HG03025 (cell line): ENCODE results near the gene GMNN.

Experiments used
- ATAC-seq: cut with Tn5 transposase; IDR thresholded peaks from one replicate; pipeline ENCODE4 v1.9.1; 2021; ENCODE audit warnings: mild to moderate bottlenecking, moderate library complexity; ENCODE audit not compliant: unreplicated experiment, low FRiP score

GMNN gene

DNA sequence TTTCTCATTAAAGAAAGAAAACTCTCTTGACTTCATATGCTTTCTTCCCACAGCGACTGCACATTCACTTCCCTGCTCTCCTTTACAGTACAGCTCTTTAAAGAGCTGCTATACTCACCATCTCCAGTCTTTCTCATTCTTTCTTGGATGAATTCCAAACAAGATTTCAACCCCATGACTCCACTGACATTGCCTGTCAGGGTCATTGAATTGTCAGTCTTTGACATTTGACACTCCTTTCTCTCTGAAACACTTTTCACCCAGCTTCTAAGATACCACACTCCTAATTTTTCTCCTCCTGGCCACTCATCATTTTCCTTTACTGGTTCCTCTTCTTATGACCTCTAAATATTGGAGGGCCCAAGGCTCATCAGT, 24.8 kb downstream of the GMNN start:
- ATAC-seq: no peak

DNA sequence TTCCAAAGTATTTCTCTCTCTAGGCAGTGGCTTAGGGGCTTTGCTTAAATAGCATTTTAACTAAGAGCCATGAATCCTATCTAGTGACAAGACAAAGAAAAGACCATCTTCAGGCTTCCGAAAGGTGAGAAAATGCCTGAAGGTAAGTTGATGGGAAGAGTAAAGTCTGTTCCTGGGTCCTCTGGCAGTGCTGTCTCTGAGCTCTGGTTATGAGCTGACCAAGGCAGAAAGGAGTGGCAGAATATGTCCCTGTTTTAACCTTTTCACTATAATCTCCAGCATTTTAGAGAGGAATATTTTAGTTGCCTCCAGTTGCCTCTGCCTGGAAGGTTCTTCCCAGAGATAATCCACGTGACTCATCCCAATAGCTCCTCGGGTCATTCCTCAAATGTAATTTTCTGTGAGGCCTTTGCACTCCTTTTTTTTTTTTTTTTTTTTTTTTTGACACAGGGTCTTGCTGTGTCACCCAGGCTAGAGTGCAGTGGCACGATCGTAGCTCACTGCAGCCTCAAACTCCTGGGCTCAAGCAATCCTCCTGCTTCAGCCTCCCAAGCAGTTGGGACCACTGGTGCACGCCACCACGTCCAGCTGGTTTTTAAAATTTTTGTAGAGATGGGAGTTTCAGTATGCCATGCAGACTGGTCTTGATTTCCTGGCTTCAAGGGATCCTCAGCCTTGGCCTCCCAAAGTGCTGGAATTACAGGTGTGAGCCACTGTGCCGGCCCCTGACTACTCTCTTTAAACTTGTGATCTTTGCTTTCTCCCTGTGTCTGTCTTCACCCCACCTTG, 27.7 kb downstream of the GMNN start:
- no peak for ATAC-seq

DNA sequence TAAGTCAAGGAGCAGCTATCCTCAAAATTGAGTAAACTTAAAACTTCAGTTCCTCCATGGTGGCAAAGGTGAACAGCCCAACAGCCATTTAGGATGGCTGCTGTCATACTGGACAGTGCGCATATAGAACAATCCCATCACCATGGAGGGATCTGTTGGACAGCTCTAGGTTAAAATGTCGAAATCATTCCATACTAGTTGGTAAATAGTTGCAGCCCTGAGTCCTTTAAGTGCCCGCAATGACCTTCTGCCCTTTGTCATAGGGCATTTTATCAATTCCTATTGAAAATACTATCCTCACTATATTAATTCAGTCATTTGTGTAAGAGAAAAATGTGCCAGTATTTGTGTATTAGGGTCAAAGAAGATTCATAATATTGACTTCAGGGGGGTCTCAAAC, 32.8 kb downstream of the GMNN start:
- ATAC-seq: no peak

GRCh38 chr6:24809728-24810127, 35.0 kb downstream of the GMNN start:
- ATAC-seq: no peak

DNA sequence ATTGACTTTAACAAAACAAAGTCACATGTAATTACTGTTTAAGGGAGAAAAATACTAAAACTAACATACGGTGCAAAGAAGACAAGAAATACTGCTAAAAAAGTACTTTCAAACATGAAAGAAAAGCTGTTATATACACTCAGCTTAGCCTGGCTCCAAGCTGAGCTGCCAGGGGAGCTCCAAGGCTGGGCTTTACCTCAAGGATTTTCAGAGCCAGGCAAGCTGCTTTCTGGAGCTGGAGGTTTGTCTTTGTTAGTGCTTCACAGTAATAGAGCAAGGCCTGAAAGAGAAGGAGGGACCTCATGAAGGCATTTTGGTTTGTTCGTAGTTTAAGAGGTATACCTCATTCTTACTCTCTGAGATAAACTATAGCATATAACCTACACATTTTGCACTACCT, 43.6 kb downstream of the GMNN start:
- no peak for ATAC-seq

DNA sequence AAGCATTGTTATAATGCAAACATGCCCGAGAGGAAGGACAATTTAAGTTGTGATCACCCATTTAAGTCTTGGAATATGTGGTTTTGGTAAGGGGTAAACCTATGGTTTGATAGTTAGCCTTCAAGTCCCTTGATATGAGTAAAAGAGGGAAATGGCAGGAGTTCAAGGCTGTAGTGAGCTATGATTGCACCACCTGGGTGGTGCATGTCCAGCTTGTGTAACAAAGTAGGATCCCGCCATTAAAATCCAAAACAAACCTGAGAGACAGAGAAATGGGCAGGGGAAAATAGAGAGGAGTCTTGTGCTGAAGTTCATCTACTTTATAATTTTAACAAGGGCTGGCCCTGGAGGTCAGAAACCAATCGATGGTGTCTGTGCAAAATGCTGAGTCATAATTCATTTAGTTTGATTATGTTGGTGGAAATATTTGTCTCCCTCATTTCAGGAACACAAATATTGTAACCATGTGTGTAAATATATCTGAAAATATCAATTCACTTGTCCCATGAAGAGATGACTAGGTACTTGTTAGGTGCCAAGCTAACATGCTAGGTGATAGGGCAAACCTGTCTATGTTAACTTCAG, 47.2 kb downstream of the GMNN start:
- no peak for ATAC-seq

GRCh38 chr6:24822696-24823095, 48.0 kb downstream of the GMNN start:
- no peak for ATAC-seq

DNA sequence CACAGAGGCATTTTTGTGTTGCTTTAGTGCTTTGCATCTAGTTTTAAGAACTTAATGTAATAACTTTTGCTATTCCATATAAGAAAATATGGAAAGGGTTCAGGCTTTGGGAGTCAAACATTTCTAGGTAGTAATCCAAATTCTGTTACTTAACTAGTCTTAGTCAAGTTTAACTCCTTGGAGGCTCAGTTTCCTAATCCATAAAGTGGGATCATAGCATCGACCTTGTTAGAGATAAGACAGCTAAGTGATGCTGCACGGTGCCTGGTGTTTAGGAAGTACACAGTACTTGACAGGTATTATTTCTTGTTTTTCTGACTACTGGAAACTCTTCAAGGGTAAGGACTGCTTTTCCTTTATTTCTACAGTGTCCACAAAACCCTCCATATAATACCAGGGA, 48.4 kb downstream of the GMNN start:
- ATAC-seq: no peak

- no peak for ATAC-seq
These were observed 49.6 kb downstream of the GMNN start for GRCh38 chr6:24824142-24824938.

- no peak for ATAC-seq
These were observed 50.4 kb downstream of the GMNN start for GRCh38 chr6:24825130-24825630.

DNA sequence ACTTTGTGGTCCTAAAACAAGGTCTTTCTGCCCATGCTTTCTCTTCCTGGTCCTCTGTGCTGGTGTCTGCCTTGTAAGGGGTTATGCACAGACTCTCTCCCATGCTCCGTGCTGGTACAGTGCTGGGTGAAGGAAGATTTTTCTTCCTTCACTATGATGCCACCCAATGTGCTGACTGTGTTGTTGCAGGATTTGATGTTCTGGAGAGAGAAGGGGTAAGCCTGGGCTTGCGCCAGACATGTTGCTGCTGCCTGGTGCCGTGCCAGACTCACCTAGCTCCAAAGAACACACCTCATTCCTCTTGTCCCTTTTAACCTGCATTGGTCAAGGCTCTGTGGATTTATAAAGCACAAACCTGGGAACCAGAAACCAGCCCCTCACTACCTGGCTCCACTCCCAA, 52.4 kb downstream of the GMNN start:
- no peak for ATAC-seq

DNA sequence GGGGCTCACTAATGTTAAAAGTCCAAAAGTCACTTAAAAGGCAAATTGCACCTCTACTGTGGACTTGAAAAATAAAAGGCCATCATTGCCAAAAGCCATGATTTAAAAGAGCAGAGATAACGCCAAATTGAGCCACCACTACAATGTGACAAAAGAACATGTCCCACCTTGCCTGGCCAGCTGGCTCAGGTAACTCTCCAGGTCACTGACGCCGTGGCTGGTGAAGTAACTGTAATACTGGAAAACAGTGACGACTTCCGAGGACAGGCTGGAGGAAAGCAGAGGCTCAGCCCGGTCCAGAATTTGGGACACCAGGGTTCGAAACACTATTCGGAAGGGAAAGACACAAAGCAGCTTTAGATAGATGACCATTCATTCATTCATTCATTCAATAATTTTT, 53.2 kb downstream of the GMNN start:
- no peak for ATAC-seq

- no peak for ATAC-seq
These were observed 54.9 kb downstream of the GMNN start for GRCh38 chr6:24829657-24830056.

DNA sequence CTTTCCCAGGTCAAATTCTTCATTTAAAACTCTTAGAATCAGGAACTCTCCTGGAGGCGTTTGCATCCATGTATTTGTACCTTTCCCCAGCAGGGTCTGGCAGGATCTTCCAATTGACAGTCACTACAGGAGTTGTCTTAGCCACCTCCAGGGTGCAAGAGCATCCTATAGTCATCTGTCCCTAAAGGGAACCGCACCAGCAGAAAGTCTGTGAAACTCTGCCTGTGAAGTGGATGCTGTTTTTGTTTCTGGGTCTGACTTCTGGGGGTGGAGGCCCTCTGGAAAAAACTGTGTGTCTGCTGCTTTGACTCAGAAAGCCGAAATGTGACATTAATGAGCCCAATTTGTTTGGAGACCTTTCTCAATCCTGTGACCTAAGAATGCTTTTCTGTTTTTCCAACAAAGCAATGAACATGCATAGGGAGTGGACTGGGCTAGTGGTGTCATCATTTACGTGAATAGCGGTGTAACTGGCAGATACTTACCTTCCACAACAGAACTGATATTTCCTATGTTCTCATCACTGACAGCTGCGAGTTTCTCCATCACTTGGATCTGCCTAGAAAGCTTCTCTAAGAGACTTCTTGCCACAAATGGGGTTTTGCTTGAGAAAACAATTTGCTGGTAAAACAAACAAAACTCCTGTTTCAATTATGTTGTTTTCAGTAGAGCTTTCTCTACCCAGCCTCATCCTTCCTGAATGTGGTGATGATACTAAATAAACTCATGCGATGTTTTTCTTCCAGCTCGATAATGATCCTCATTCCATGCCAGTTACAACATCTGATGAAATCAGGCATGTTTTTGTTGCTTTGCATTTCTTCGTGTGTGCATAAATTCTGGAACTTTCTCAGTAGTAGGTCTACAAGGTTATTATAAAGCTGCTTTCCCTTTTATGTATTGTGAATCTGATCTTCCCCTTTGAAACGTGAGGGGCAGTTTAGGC, 57.3 kb downstream of the GMNN start:
- ATAC-seq: no peak

DNA sequence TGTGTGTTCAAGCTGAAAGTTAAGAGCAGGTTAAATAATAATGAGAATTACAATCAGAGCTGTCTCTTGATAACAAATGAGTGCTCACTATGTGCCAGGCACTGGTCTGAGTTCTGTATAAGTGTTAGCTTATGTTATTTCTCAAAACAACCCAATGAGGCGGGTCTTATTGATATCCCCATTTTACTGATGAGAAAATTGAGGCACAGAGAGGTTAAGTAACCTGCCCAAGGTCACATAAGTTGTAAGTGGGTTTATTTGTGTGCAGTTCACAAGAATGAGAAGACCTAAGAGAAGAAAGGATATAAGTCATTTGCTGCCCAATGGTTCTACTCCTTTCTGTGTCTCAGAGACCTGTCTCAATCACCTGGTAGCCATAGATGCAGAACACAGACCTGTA, 58.1 kb downstream of the GMNN start:
- ATAC-seq: no peak

DNA sequence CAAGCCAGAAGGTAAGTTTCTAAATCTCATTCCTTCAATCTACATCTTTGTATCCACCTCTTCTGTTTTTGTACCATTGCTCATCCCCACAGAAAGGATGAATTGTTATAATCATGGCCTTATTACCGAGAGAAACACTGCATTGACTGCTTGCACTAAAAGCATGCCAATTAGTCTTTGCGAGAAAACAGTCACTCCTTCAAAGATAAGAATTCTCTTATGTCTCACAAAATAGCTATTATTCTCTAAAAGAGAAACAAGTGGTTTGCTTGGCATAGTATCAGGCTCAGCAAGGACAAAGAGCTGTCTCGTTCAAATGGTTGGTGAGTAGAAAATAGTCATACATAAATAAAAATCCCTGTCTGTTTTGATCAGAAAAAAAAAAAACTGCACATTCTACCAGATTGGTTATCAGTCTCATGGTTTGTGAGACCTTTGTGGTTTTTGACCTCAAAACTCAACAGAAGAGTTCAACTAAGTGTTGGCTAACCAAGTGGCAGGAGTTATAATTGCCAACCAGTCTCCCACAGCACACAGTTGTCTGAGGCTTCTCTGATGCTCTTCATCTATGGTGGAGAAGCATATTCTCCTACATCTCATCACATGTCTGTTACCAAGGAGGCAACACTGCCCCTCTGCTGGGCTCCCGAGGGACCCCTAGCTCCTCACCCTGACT, 59.1 kb downstream of the GMNN start:
- no peak for ATAC-seq
